GM04503 (cell line): Measurements from ENCODE around the gene CYP46A1.

Source experiments
- DNase-seq: peaks from one replicate; pipeline ENCODE4 v3.0.0-alpha.2; 2012; ENCODE audit warnings: low read depth

The CYP46A1 gene

GRCh38 chr14:99689266-99690236 lies 5.5 kb downstream of the CYP46A1 start:
- no peak for DNase-seq

- no peak for DNase-seq
Observed at GRCh38 chr14:99690636-99691035, 6.5 kb downstream of the CYP46A1 start.

GRCh38 chr14:99691111-99691885 lies 7.2 kb downstream of the CYP46A1 start:
- DNase-seq, result no peak

GRCh38 chr14:99693918-99694317 lies 9.8 kb downstream of the CYP46A1 start:
- no peak for DNase-seq

GRCh38 chr14:99696929-99697328 lies 12.8 kb downstream of the CYP46A1 start:
- no peak for DNase-seq

GRCh38 chr14:99698236-99698635 lies 14.1 kb downstream of the CYP46A1 start:
- no peak for DNase-seq

GRCh38 chr14:99698642-99699041 lies 14.5 kb downstream of the CYP46A1 start:
- no peak for DNase-seq

GRCh38 chr14:99699085-99699760 lies 15.1 kb downstream of the CYP46A1 start:
- no peak for DNase-seq

- DNase-seq, result no peak
Observed at GRCh38 chr14:99699861-99700260, 15.8 kb downstream of the CYP46A1 start.

- DNase-seq, result no peak
Observed at GRCh38 chr14:99700379-99700778, 16.3 kb downstream of the CYP46A1 start.

GRCh38 chr14:99701260-99701659 lies 17.2 kb downstream of the CYP46A1 start:
- no peak for DNase-seq

- DNase-seq, result no peak
Observed at GRCh38 chr14:99702115-99702514, 18.0 kb downstream of the CYP46A1 start.

- no peak for DNase-seq
Observed at GRCh38 chr14:99703381-99703780, 19.3 kb downstream of the CYP46A1 start.

GRCh38 chr14:99704037-99704436 lies 19.9 kb downstream of the CYP46A1 start:
- DNase-seq, result no peak

- no peak for DNase-seq
Observed at GRCh38 chr14:99706107-99706900, 22.2 kb downstream of the CYP46A1 start.

GRCh38 chr14:99707420-99707819 lies 23.3 kb downstream of the CYP46A1 start:
- no peak for DNase-seq

GRCh38 chr14:99707921-99708320 lies 23.8 kb downstream of the CYP46A1 start:
- DNase-seq, result no peak

GRCh38 chr14:99708449-99708848 lies 24.4 kb downstream of the CYP46A1 start:
- no peak for DNase-seq

GRCh38 chr14:99713972-99714371 lies 29.9 kb downstream of the CYP46A1 start:
- DNase-seq, result no peak

- DNase-seq, result no peak
Observed at GRCh38 chr14:99715266-99716000, 31.3 kb downstream of the CYP46A1 start.
